ENCODE measurements around the gene SP3.

The SP3 gene

GRCh38 chr2:174003720-174004695 is 38.8 kb upstream of the SP3 start:
- no peak for DNase-seq (ENCODE audit: low read depth)
- no peak for TF ChIP-seq CTCF (IDR thresholded peaks at IDR 0.05; ENCODE audit: low read length, missing control alignments)
- no peak overlapping the region for H3K4me3 ChIP-seq (replicated peaks; ENCODE audit: low read depth, low read length)

- no peak for TF ChIP-seq CTCF (IDR thresholded peaks at IDR 0.05; ENCODE audit: low read length, missing control alignments)
- DNase-seq (ENCODE audit: low read depth): no peak
- no peak overlapping the region for H3K4me3 ChIP-seq (replicated peaks; ENCODE audit: low read depth, low read length)
Observed at GRCh38 chr2:174002679-174003078, 37.5 kb upstream of the SP3 start.

- TF ChIP-seq CTCF (IDR thresholded peaks at IDR 0.05; ENCODE audit: low read length, missing control alignments): no peak
- no peak for DNase-seq (ENCODE audit: low read depth)
- no peak overlapping the region for H3K4me3 ChIP-seq (replicated peaks; ENCODE audit: low read depth, low read length)
Observed at GRCh38 chr2:174001107-174001506, 35.9 kb upstream of the SP3 start.

- DNase-seq (ENCODE audit: low read depth): no peak
- TF ChIP-seq CTCF (IDR thresholded peaks at IDR 0.05; ENCODE audit: low read length, missing control alignments): no peak
- no peak overlapping the region for H3K4me3 ChIP-seq (replicated peaks; ENCODE audit: low read depth, low read length)
Observed at GRCh38 chr2:173999724-174000123, 34.6 kb upstream of the SP3 start.

GRCh38 chr2:173999272-173999671 is 34.1 kb upstream of the SP3 start:
- no peak for DNase-seq (ENCODE audit: low read depth)
- no peak overlapping the region for H3K4me3 ChIP-seq (replicated peaks; ENCODE audit: low read depth, low read length)
- no peak for TF ChIP-seq CTCF (IDR thresholded peaks at IDR 0.05; ENCODE audit: low read length, missing control alignments)

GRCh38 chr2:173998386-173998785 is 33.2 kb upstream of the SP3 start:
- DNase-seq (ENCODE audit: low read depth): peak; percentile 27
- TF ChIP-seq CTCF (IDR thresholded peaks at IDR 0.05; ENCODE audit: low read length, missing control alignments): no peak
- H3K4me3 ChIP-seq (replicated peaks; ENCODE audit: low read depth, low read length): no peak overlapping the region

- DNase-seq (ENCODE audit: low read depth): peak; percentile 61
- no peak for TF ChIP-seq CTCF (IDR thresholded peaks at IDR 0.05; ENCODE audit: low read length, missing control alignments)
- no peak overlapping the region for H3K4me3 ChIP-seq (replicated peaks; ENCODE audit: low read depth, low read length)
Observed at GRCh38 chr2:173997753-173998152, 32.6 kb upstream of the SP3 start.

Data from fibroblast of pulmonary artery (primary cell).